SK-N-SH (cell line): ENCODE data around the gene MAD1L1. TPM values are rescaled to one million over a fixed set of nuclear protein-coding genes. Genes with fewer than 3 reads are reported as not detected.

Source experiments
- CTCF ChIA-PET: fragments of 300-600, 350-600 bp; formaldehyde crosslinking; extraction: SDS; loops from one replicate; lab custom pipeline; 2021; lab: Yijun Ruan, JAX
- POLR2A ChIA-PET: fragments of 350-600 bp; sonication (Branson Sonifier 250); formaldehyde crosslinking; extraction: SDS; loops from one replicate; lab custom pipeline; 2020; ENCODE audit warnings: antibody characterized with exemption, inconsistent platforms; lab: Yijun Ruan, JAX
- DNase-seq: peaks from one replicate; pipeline ENCODE4 v3.0.0; 2012
- H2AFZ ChIP-seq: fragments of 200-600 bp; sonication (generic); 2 replicates; pipeline ENCODE4 v1.8.1; 2016; ENCODE audit warnings: antibody characterized with exemption, mild to moderate bottlenecking, low read depth
- H3F3A ChIP-seq: fragments of 200-600 bp; sonication (generic); replicated peaks from 2 replicates; pipeline ENCODE3; 2016; ENCODE audit warnings: antibody characterized with exemption, mild to moderate bottlenecking; ENCODE audit not compliant: insufficient read depth
- H3K27ac ChIP-seq, 2 experiments: fragments of 200-500 bp in 1 of 2; fragments of 200-600 bp in 1 of 2; sonication (Bioruptor generic) in 1 of 2; sonication (generic), shearing (Covaris generic) in 1 of 2; 2 replicates each; pipeline versions ENCODE4 v1.5.1 to v1.6.1; 2014 to 2016; ENCODE audit warnings: low read depth in 2 of 2, inconsistent platforms in 1 of 2, low read length in 1 of 2, mild to moderate bottlenecking in 1 of 2, mixed read lengths in 1 of 2
- H3K27me3 ChIP-seq: fragments of 200-600 bp; sonication (generic), shearing (Covaris generic); 2 replicates; pipeline ENCODE4 v1.6.1; 2016; ENCODE audit warnings: mixed run types; ENCODE audit not compliant: insufficient read depth
- H3K36me3 ChIP-seq, 2 experiments: fragments of 200-500 bp in 1 of 2; fragments of 200-600 bp in 1 of 2; sonication (Bioruptor generic) in 1 of 2; sonication (generic) in 1 of 2; replicated peaks in 1 of 2; 2 replicates each; pipeline versions ENCODE3 to v1.5.1; 2014 to 2016; ENCODE audit warnings: low read length in 1 of 2, mild to moderate bottlenecking in 1 of 2; ENCODE audit not compliant: insufficient read depth in 2 of 2, control insufficient read depth in 1 of 2
- H3K4me1 ChIP-seq, 2 experiments: fragments of 200-500 bp in 1 of 2; fragments of 200-600 bp in 1 of 2; sonication (Bioruptor generic) in 1 of 2; sonication (generic), shearing (Covaris generic) in 1 of 2; 2 replicates each; pipeline versions ENCODE4 v1.5.1 to v1.6.1; 2014 to 2016; ENCODE audit warnings: low read depth in 1 of 2, low read length in 1 of 2, mixed run types in 1 of 2; ENCODE audit not compliant: insufficient read depth in 2 of 2, control insufficient read depth in 1 of 2
- H3K4me2 ChIP-seq: fragments of 200-600 bp; sonication (generic), shearing (Covaris generic); 2 replicates; pipeline ENCODE4 v1.6.1; 2017; ENCODE audit warnings: mixed run types
- H3K4me3 ChIP-seq, 2 experiments: fragments of 200-500 bp in 1 of 2; fragments of 200-600 bp in 1 of 2; sonication (Bioruptor generic) in 1 of 2; sonication (generic), shearing (Covaris generic) in 1 of 2; 2 replicates each; pipeline versions ENCODE4 v1.5.1 to v1.8.1; 2014 to 2016; ENCODE audit warnings: low read depth in 2 of 2, inconsistent platforms in 1 of 2, low read length in 1 of 2, mild to moderate bottlenecking in 1 of 2, mixed read lengths in 1 of 2, moderate library complexity in 1 of 2
- H3K79me2 ChIP-seq: fragments of 200-600 bp; sonication (generic); 2 replicates; pipeline ENCODE4 v1.8.1; 2017; ENCODE audit warnings: mild to moderate bottlenecking; ENCODE audit not compliant: insufficient read depth
- H3K9ac ChIP-seq: fragments of 200-600 bp; sonication (generic); 2 replicates; pipeline ENCODE4 v1.6.1; 2017; ENCODE audit warnings: mixed run types
- H3K9me2 ChIP-seq: fragments of 200-600 bp; sonication (generic); 2 replicates; pipeline ENCODE4 v1.6.1; 2017; ENCODE audit warnings: mixed run types
- H3K9me3 ChIP-seq: fragments of 200-600 bp; sonication (generic); 2 replicates; pipeline ENCODE4 v1.6.1; 2017; ENCODE audit warnings: mixed run types, mild to moderate bottlenecking, moderate library complexity
- H4K20me1 ChIP-seq: fragments of 200-600 bp; sonication (generic); 2 replicates; pipeline ENCODE4 v1.6.1; 2017; ENCODE audit warnings: mild to moderate bottlenecking, mixed run types; ENCODE audit not compliant: insufficient read depth
- ELF1 ChIP-seq: IDR thresholded peaks from 2 replicates; pipeline ENCODE4 v1.4.0; 2012
- EP300 ChIP-seq, 2 experiments: IDR thresholded peaks; 2 replicates each; pipeline versions ENCODE4 v1.4.0 to v1.6.1; 2012; ENCODE audit warnings: borderline replicate concordance in 1 of 2, low read depth in 1 of 2, low read length in 1 of 2
- EZH2phosphoT487 ChIP-seq: fragments of 200-600 bp; sonication (generic); IDR thresholded peaks from 2 replicates; pipeline ENCODE4 v1.6.1; 2017; ENCODE audit warnings: low read depth, mixed run types, mild to moderate bottlenecking, antibody characterized with exemption, moderate library complexity, borderline replicate concordance
- FOSL2 ChIP-seq: IDR thresholded peaks from 2 replicates; pipeline ENCODE4 v1.4.0; 2012; ENCODE audit warnings: low read depth, mild to moderate bottlenecking, moderate library complexity, borderline replicate concordance
- FOXJ3 ChIP-seq: sonication (generic); formaldehyde crosslinking; IDR thresholded peaks from 2 replicates; pipeline ENCODE4 v1.5.1; 2020; ENCODE audit warnings: mild to moderate bottlenecking, missing genetic modification reagents
- GATA2 ChIP-seq: sonication (generic); formaldehyde crosslinking; IDR thresholded peaks from 2 replicates; pipeline ENCODE4 v1.5.0; 2020; ENCODE audit warnings: mild to moderate bottlenecking, missing genetic modification reagents
- JUND ChIP-seq: IDR thresholded peaks from 2 replicates; pipeline ENCODE4 v1.4.0; 2012
- RAD21 ChIP-seq: IDR thresholded peaks from 2 replicates; pipeline ENCODE4 v1.6.1; 2012; ENCODE audit warnings: mild to moderate bottlenecking, low read length
- RCOR1 ChIP-seq: fragments of 150-350 bp; IDR thresholded peaks from 2 replicates; pipeline ENCODE4 v1.6.1; 2017; ENCODE audit warnings: antibody characterized with exemption, low read length
- SIN3A ChIP-seq: IDR thresholded peaks from 2 replicates; pipeline ENCODE4 v1.6.1; 2012; ENCODE audit warnings: low read depth, mild to moderate bottlenecking, low read length, moderate library complexity, borderline replicate concordance
- SMC3 ChIP-seq: IDR thresholded peaks from 2 replicates; pipeline ENCODE4 v1.6.1; 2012; ENCODE audit warnings: low read depth, low read length, improper control_type of control experiment
- TAF1 ChIP-seq: IDR thresholded peaks from 2 replicates; pipeline ENCODE4 v1.6.1; 2012; ENCODE audit warnings: low read depth, mild to moderate bottlenecking, low read length, moderate library complexity, borderline replicate concordance
- YY1 ChIP-seq: IDR thresholded peaks from 2 replicates; pipeline ENCODE4 v1.4.0; 2012; ENCODE audit warnings: low read depth, mild to moderate bottlenecking
- WGBS: methylation state at CpG from one replicate; pipeline ENCODE4 v1.1.6; 2017; ENCODE audit warnings: low lambda C conversion rate; 5-methylcytosine and 5-hydroxymethylcytosine counted together
- polyA plus RNA-seq, 3 experiments: library from polyadenylated mRNA; depleted of rRNA; stranded (reverse); fragments of >200 nt; gene quantifications; 2 replicates each; pipeline ENCODE4 v1.2.3, GENCODE V29; 2012
- TF ChIP-seq, protein P1 (sequence below): fragments of 200-600 bp; sonication (generic); IDR thresholded peaks from 2 replicates; pipeline ENCODE4 v1.6.1; 2017; ENCODE audit warnings: antibody characterized with exemption, mild to moderate bottlenecking, moderate library complexity
- TF ChIP-seq, protein P2 (sequence below): IDR thresholded peaks from 2 replicates; pipeline ENCODE4 v1.4.0; 2012; ENCODE audit warnings: low read depth, borderline replicate concordance
- TF ChIP-seq, protein P3 (sequence below): fragments of 150-350 bp; IDR thresholded peaks from 2 replicates; pipeline ENCODE4 v1.6.1; 2017; ENCODE audit warnings: antibody characterized with exemption, low read length, low read depth, borderline replicate concordance
- TF ChIP-seq, protein P4 (sequence below): IDR thresholded peaks from 2 replicates; pipeline ENCODE4 v1.6.1; 2012; ENCODE audit warnings: mild to moderate bottlenecking, low read depth, low read length, moderate library complexity
- TF ChIP-seq, protein P5 (sequence below): fragments of 150-350 bp; IDR thresholded peaks from 2 replicates; pipeline ENCODE4 v1.6.1; 2016; ENCODE audit warnings: mild to moderate bottlenecking, low read depth, low read length

The MAD1L1 gene
- polyA plus RNA-seq, 1 of the 3 experiments (the other 2 are of a cell fraction): 46.2 TPM

DNA sequence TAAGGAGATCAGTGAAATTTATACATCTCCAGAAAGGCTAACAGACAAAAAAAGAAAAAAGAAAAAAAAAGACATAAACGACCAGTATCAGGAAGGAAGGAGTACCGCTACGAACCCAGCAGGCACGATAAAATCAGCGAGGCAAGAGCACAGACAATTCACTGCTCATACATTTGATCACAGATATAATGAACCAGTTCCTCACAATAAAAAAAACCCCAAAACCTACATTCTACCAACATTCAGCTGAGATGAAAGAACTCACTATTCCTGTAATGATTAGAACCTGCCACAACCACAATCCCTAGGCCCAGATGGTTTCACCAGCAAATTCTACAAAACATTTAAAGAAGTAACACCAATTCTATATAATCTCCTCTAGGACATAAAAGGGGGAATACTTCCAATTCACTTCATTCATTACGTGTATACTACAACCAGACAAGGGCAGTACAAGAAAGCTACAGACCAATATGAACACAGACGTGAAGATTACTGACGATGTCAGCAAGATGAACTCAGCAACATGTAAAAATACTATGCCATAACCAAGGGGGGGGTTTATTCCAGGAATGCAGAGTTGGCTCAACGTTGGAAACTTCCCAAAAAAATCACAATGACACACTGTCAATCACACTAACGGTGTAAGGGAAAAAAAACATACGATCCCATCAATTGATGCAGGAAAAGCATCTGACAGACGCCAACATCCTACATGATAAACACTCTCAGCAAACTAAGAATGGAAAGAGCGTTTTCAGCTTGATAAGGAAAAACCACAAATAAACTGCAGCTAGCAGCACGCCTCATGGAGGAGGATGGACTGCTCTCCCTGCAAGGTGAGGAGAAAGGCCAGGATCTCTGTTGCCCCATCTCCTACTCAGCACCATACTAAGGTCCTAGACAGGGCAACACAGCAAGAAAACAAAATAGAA is 306.5 kb downstream of the MAD1L1 start (continued):
- TF ChIP-seq RCOR1 (no peak), EP300 (IDR thresholded peaks at IDR 0.05; ENCODE audit: borderline replicate concordance in 1 of 2, low read depth in 1 of 2, low read length in 1 of 2) (no peak)
- TF ChIP-seq, protein P1, sequence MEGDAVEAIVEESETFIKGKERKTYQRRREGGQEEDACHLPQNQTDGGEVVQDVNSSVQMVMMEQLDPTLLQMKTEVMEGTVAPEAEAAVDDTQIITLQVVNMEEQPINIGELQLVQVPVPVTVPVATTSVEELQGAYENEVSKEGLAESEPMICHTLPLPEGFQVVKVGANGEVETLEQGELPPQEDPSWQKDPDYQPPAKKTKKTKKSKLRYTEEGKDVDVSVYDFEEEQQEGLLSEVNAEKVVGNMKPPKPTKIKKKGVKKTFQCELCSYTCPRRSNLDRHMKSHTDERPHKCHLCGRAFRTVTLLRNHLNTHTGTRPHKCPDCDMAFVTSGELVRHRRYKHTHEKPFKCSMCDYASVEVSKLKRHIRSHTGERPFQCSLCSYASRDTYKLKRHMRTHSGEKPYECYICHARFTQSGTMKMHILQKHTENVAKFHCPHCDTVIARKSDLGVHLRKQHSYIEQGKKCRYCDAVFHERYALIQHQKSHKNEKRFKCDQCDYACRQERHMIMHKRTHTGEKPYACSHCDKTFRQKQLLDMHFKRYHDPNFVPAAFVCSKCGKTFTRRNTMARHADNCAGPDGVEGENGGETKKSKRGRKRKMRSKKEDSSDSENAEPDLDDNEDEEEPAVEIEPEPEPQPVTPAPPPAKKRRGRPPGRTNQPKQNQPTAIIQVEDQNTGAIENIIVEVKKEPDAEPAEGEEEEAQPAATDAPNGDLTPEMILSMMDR: no peak

DNA sequence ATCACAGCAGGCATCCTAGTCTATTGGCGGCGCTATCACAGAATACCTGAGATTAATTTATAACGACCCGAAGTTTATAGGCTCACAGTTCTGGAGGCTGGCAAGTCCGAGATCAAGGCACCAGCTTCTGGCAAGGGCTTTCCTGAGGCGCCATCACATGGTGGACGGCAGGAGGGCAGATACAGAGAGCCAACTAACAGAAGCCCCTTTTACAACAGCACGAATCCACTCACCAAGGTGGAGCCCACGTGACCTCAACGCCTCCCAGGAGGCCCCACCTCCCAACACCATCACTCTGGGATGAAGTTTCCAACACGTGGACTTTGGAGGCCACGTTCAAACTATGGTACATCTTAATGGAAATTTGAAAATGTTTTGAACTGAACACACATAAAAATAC is 307.4 kb downstream of the MAD1L1 start:
- 90% methylated on average over 12 of the region's 12 CpGs for WGBS
- Histone ChIP-seq H3K9me3 (no peaks in the 10 kb centered on the region), H4K20me1 (peaks cover 3% of the 10 kb centered on the region; the same call in 1 of the 2 replicates), H3K27me3 (no peaks in the 10 kb centered on the region), H2AFZ (no peak overlapping the region), H3K9ac (no peak overlapping the region), H3K27ac (no peak overlapping the region), H3F3A (no peaks in the 10 kb centered on the region), H3K79me2 (peaks cover 8% of the 10 kb centered on the region), H3K4me3 (no peak overlapping the region; a peak in 1 of 4 replicates), H3K36me3 (peaks cover 0 to 2% of the 10 kb centered on the region in 2 experiments), H3K4me1 (peaks cover 0 to 28% of the 10 kb centered on the region in 2 experiments; a peak in 1 of 4 replicates), H3K9me2 (no peaks in the 10 kb centered on the region), H3K4me2 (no peak overlapping the region)
- no peak for DNase-seq
- CTCF ChIA-PET: interaction anchor here (0.7 kb wide), 1 partner anchor 286 kb away, joined by 3 read pairs; no protein-coding TSS in a partner anchor
- POLR2A ChIA-PET: no interaction called here
- TF ChIP-seq TAF1 (no peak), JUND (no peak), YY1 (no peak), RCOR1 (no peak), RAD21 (peak; percentile 40), FOSL2 (no peak), ELF1 (no peak), FOXJ3 (CRISPR knock-in tag) (no peak), SMC3 (0 out of 2 replicates have a peak, but pooled peaks have one; percentile 7), GATA2 (CRISPR knock-in tag) (no peak), EZH2phosphoT487 (no peak), SIN3A (no peak)
- TF ChIP-seq, protein P2, sequence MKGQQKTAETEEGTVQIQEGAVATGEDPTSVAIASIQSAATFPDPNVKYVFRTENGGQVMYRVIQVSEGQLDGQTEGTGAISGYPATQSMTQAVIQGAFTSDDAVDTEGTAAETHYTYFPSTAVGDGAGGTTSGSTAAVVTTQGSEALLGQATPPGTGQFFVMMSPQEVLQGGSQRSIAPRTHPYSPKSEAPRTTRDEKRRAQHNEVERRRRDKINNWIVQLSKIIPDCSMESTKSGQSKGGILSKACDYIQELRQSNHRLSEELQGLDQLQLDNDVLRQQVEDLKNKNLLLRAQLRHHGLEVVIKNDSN: no peak
- TF ChIP-seq, protein P3, sequence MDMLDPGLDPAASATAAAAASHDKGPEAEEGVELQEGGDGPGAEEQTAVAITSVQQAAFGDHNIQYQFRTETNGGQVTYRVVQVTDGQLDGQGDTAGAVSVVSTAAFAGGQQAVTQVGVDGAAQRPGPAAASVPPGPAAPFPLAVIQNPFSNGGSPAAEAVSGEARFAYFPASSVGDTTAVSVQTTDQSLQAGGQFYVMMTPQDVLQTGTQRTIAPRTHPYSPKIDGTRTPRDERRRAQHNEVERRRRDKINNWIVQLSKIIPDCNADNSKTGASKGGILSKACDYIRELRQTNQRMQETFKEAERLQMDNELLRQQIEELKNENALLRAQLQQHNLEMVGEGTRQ: no peak
- TF ChIP-seq, protein P1: peak; percentile 36
- TF ChIP-seq, protein P4, sequence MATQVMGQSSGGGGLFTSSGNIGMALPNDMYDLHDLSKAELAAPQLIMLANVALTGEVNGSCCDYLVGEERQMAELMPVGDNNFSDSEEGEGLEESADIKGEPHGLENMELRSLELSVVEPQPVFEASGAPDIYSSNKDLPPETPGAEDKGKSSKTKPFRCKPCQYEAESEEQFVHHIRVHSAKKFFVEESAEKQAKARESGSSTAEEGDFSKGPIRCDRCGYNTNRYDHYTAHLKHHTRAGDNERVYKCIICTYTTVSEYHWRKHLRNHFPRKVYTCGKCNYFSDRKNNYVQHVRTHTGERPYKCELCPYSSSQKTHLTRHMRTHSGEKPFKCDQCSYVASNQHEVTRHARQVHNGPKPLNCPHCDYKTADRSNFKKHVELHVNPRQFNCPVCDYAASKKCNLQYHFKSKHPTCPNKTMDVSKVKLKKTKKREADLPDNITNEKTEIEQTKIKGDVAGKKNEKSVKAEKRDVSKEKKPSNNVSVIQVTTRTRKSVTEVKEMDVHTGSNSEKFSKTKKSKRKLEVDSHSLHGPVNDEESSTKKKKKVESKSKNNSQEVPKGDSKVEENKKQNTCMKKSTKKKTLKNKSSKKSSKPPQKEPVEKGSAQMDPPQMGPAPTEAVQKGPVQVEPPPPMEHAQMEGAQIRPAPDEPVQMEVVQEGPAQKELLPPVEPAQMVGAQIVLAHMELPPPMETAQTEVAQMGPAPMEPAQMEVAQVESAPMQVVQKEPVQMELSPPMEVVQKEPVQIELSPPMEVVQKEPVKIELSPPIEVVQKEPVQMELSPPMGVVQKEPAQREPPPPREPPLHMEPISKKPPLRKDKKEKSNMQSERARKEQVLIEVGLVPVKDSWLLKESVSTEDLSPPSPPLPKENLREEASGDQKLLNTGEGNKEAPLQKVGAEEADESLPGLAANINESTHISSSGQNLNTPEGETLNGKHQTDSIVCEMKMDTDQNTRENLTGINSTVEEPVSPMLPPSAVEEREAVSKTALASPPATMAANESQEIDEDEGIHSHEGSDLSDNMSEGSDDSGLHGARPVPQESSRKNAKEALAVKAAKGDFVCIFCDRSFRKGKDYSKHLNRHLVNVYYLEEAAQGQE: no peak
- TF ChIP-seq, protein P5, sequence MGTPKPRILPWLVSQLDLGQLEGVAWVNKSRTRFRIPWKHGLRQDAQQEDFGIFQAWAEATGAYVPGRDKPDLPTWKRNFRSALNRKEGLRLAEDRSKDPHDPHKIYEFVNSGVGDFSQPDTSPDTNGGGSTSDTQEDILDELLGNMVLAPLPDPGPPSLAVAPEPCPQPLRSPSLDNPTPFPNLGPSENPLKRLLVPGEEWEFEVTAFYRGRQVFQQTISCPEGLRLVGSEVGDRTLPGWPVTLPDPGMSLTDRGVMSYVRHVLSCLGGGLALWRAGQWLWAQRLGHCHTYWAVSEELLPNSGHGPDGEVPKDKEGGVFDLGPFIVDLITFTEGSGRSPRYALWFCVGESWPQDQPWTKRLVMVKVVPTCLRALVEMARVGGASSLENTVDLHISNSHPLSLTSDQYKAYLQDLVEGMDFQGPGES: no peak
